Measurements from ENCODE around the gene SIGLEC15.

The SIGLEC15 gene

DNA sequence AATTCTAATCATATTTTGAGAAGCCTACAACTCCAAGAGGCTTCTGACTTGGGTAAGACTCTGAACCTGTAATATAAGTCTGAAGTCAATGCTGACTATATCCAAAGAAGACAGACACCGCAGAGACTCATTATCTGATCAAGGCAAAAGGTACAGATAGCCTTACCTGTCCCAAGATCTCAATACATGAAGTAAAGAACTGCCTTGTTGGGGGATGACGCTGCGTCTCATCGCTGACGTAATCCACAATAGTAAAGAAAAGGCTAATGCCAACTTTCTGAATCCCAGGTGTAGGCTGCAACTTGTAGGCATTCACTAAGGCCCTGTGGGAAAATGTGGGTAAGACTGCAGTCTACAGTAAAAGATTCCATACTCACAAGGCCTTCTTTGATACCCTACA is 62.1 kb downstream of the SIGLEC15 start:
- DNase-seq = no peak

DNA sequence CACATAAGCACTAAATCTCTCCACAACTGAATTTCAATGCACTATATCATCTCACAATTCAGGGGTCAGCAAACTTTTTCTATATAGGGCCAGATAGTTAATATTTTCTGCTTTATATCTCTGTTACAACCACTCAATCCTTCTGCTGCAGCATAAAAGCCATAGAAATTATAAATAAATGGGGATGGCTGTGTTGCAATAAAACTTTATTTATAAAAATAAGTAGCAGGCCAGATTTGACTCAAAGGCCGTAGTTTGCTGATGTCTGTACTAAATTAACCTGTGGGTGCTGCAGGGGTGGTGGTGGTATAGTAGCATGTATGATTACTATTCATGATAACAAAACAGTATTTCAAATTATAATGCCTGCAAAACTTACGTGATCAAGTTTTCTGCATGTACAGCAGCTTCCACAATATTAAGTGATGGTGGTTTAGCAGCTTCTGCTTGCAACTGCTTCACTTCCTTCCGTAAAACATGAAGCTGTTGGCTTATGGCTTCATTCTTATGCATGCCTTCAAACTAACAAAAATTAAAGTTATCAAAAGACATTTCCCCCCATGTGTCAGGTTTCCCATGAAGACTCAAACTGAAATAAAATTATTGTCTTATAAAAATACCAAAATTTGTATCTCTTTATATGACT is 64.1 kb downstream of the SIGLEC15 start:
- no peak for DNase-seq

DNA sequence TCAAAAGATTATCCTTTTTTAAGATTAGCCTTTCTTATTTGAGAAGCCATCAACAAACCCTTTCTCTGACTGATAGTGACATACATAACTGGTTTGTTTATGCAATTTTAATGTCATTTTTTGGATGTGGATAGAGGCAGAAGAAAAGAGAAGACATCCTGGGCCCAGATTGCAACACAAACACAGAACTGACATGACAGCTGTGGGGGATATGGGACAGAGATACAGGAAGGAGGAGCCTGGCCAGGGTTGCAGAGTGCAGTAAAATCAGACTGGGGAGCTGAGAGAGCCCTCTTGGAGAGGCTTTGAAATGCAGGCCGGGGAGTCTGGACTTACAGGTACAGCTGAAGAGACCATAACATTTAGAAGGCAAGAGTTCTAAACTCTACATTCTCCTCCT is 65.1 kb downstream of the SIGLEC15 start:
- no peak for DNase-seq

GRCh38 chr18:45891806-45892205 is 66.3 kb downstream of the SIGLEC15 start:
- DNase-seq = no peak
